ENCODE results near the gene SLC13A4. TPM values are rescaled to one million over a fixed set of nuclear protein-coding genes. Genes with fewer than 3 reads are reported as not detected.
"Not testable (repeated sequence)": the region's sequence is repeated elsewhere in the genome, so short reads cannot be mapped to it uniquely, and the experiment has no call there.

Gene SLC13A4
- total RNA-seq, 1 donor from 2014 or later: not detected

DNA sequence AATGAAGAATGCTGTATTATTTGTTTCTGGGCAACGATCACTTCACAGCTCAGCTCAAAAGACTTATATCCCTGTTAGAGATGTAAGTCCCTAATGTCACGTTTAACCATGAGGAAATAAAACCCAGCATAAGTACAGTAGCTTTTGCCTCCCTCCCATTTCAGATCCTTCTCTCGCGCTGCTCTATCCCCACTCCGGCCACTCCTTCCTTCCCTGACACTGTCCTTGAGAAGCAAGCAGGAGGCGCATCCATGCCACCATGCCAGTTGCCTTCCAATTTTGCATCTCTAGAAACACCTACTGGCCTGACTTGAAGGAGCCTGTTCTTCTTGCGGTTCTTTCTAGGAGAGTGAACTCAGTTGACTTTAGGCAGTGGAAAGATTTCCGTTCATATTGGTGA is 19.4 kb upstream of the SLC13A4 start:
- no peak for DNase-seq

DNA sequence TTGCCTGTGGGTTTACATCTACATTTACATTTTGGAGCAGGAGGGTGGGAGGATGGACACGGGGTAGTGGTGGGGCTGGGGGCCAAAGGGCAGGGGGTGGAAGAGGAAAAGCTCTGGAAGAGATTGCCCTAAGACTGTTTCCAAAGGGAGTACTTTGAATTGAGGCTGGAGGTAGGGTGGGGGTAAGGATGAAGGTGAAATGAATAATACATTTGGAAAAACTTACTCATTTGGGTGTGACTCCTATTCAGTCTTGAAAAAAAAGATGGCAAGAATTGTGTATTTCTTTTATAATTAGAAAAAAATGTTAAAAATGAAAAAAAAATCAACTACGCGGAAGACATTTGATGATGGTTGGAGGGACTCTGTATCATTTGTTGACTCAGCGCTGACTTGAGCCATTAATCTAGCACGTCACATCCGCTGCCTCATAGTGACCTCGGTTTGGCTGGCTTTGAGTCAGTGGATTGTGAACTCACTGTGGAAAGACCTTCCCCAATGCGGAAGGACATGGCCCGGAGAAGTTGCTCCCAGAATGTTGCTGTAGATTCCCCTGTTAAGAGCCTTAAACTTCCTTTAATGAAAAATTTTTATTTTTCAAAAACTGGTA is 17.8 kb upstream of the SLC13A4 start:
- peak; percentile 73 for DNase-seq

DNA sequence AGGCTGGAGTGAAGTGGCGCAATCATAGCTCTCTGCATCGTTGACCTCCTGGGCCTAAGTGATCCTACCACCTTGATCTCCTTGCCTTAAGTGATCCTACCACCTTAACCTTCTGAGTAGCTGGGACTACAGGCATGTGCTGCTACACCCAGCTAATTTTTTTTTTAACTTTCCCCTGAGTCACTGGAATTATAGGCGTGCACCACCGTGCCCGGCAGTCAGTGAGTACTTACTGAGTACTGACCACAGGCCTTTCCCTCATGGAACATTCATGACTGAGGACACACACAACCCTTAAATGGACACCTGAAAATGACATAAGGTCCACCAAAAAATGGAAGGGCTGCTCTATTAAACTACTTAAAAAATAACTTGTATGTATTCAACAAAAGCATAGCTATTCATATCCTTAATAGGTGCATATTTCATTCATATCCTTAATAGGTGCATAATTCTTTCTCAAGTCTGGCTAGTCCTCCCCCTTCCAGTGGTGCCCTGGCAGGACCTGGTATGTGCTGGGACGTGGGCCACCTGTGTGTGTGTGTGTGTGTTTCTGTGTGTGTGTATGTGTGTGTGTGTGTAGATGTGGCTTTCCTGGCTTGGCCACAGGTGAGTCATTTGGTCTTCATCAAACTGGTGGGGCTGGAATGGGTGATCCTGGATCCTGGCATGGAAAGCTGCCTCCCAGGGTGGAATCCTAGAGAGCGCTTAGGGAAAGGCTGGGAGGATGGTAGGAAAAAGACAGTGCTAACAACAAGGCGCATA is 17.1 kb upstream of the SLC13A4 start:
- no peak for DNase-seq

DNA sequence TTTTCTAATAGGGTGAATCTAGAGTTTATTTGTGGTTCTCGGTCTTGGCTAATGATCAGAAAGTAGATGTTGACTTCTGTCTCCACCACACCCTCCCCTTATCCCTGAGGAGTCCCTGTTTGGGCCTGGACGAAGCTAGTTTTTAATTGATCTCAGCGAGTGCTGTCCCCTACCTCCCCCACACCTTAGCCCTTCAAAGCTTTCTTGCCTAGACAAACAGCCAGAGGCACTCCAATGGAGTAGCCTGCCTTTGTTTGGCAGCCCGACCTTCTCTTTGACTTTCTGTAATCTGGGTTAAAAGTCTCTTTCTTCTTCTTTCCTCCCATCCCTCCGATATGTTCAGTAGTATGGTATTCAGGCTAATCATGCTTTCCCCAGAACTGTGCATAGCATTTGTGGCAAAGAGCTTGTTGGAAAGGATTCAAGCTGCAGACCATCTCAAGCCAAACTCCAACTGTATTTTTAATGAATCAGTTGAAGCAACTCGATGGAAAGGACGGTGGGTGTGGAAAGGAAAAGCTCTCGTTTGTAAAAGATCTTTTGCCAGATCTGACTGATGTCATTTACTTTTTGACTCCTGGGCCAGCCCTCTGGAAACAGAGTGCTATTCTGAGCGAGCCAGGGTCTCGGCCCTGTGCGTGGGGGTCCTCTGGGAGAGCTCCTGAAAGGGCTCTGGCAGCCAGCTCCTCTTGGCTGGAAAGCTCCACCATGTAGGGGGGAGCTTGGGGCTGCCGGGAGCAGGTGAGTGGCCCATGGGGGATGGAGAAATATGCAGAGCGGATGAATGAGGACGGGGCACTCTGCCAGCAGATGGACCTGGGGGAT is 16.1 kb upstream of the SLC13A4 start:
- DNase-seq: no peak

DNA sequence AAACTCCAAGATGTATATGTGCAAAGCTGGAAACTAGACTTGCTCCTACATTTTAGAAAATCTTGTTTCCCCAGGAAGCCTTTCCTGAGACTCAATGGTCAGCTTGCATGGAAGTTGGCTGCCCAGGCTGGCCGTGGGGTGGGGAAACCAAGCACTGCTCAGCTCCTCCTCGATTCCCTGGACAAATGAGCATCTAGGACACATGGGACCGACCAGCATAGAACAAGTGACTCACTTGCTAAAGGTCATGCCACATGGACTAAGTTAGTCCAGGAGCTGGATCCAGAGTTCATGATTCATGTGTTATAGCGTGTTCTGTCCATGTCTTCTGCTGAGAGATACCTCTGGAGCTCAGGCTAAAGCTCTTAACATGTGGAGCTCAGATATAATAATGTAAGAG is 14.4 kb upstream of the SLC13A4 start:
- DNase-seq: no peak

DNA sequence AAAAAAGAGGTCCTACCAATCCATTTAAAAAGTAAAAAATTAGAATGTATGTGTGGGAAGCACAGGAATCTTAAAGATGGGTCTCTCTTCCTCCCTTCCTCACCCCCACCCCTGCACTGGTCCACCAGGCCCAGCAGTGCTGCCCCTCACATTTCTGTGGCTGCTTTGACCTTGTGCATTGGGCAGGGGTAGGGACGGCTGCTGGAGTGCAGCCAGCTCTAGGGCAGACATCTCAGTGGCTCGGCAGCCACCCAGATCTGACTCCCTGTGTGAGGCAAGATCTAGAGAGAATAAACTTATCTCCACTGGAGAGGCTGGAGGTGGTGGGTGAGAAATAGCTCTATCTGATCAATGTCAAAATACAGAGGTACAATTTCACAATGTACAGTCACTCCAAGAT is 13.9 kb upstream of the SLC13A4 start:
- DNase-seq: no peak

DNA sequence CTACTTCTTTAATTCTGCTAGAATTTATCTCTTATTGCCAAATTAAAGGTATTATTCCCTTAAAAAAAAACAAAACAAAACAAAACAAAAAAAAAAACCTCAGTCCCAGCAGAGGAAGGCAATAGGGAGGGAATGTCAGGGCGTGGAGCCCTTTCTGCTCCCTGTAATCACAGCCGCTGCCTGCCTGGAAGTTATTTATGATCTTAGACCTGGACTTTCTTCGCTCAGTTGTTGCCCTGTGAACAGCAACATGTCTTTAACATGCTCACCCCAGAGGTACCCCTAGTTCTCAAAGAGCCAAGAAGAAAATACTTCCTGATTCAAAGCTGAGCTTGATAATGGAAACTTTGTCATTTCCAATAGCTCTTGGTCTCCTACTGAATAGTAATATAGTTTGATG is 12.9 kb upstream of the SLC13A4 start:
- DNase-seq: no peak

DNA sequence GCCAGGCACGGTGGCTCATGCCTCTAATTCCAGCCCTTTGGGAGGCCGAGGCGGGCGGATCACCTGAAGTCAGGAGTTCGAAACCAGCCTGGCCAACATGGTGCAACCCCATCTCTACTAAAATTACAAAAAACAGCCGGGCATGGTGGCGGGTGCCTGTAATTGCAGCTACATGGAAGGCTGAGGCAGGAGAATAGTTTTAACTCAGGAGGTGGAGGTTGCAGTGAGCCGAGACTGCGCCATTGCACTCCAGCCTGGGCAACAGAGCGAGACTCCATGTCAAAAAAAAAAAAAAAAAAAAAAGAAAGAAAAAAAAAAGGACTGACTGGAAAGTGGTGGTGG is 9.3 kb upstream of the SLC13A4 start:
- DNase-seq: not testable (repeated sequence)

DNA sequence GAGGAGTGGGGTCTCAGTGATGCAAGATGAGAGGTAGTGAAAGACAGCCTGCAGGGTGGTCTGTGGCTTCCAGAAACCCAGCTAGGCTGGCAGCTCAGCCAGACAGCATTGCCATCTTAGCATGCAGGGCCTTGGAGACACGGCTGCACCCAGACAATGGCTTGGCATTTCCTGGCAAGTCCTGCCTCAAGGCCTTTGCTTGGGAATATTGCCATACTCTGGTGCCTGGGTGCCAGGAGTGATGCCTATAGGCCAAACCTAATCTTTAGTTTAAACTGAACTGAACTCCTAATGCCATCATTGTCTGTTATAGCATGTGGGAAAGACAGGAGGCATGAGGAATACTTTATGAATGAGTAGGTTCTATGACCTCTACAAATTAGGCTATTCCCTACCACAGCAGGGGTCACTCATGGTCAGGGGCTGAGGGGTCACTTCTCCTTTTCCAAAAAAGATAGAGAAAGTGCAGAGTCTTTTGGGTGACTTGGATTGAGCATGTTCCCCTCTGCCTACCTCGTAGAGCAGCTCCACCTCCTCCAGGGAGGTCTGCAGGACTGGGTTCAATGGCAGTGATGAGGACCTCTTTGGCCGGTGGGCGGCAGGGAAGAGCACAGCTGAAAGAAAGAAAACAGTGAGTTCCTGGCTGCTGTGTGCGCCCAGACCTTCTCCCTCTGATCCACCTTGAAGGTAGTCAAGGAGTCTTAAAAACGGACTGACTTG is 8.8 kb upstream of the SLC13A4 start:
- DNase-seq: no peak

DNA sequence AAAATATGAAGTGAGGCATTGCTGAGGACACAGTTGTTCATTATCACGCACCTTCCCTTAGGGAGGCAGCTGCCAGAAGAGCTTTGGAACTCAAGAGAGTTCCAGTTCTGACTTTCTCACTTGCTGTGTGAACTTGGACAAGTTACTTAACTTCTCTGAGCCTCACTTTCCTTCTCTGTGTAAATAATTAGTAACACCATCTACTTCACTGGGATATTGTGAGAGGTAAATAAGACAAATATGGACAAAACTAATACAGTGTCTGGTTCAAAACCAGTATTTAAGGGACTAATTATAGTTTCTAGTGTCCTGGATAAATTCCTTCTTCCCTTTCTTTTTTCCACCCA is 6.3 kb upstream of the SLC13A4 start:
- no peak for DNase-seq

DNA sequence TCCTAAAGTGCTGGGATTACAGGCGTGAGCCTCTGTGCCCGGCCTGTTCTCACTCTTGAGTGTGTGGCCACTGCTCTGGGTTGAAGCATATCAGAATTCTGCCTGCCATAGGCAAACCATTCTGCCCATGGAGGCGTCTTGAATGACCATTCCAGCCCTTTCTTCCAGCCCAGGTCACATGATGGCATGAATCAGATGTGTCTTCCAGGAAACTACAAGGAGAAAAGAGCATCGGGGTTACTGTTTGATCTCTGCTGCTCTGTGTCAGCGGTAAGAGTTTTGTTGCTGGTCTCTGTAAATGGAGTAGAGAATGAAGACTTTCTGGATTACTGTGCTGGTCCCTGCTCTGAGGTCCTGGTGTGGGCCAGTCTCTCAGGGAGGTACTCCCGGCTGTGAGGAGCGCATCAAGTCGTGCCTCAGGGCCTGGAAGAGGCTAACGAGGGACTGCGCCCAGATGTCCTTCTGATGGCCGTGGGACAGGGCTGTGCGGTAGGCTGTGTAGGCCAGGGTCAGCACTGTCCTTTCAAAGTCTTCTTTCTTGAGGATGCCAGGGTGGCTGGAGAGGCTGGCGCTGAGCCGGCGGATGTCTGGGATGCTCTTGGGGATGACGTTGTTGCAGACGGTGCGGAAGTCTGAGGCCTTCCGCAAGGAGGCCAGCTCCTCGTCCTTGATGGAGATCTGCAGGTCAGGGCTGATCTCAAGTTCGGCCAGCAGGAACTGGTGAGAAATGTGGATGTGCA is 5.8 kb upstream of the SLC13A4 start:
- DNase-seq: no peak

DNA sequence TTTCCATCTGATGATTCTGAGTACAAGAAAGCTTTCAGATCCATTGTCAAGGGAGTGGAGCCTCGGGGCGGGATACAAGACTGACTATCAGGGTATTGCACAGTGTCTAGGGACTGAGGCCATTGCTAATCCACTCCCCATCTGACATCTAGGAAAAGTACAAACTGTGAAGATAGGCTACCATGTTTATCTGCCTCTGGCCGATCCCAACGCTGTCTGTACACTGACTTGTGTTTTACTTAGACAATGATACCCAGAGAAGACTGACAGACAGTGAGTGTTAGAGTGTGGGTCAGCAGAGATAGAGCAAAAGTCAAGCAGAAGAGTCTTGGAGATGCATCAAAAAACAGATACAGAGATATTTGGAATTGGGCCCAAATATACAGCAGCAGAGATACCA is 3.1 kb upstream of the SLC13A4 start:
- DNase-seq: no peak

DNA sequence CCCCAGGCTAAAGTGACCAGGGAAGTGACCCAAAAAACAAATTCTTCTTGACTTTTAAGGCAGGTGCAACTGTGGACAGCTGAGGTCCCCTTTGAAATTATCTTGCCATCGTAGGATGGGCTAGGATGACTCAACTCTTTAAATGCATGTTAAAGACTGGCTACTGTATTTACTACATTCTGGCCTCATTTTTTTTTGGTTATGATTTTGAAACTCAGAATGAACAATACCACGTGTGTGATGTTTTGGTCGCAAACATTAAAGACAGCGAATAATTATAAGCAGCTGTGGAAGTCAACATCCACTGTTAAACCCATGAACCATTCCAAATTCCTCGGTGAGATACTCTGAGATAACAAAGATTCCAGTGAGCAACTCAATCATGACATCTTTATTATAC is 1.2 kb upstream of the SLC13A4 start:
- DNase-seq: no peak

DNA sequence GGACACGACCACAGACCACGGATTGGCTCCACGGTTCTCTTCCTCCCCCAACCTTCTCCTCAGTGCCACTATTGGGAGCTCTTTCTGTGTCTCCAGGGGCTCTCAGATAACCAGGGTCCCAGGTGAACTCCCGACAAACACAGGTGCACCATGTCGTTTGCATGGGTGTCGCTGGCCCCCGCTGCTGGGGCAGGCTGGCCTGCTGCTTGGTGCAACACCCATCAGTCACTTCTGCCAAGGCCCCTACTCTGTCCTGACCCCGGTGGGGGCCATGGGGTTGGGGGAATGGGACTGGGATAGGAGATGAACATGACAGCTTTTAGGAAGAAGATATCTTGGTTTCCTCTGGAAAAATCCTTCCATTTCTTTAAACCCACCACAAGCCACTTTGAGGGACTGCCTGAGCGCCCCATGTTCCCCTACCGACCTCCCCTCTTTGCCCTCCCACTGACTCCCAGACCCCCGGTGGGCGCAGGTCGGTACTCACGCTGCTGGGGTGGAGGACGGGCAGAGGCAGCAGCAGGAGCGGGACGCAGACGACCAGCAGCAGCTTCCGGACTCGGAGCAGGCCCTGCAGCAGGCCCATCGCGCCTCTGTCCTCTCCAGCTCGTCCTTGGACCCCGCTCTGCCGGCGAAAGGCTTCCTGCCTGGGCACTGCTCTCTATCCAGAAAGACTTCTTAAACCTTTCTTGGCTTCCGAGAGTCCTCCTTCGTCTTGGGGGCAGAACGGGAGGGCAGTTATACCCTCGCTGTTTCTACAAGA is 894 bp downstream of the SLC13A4 start:
- DNase-seq: no peak

DNA sequence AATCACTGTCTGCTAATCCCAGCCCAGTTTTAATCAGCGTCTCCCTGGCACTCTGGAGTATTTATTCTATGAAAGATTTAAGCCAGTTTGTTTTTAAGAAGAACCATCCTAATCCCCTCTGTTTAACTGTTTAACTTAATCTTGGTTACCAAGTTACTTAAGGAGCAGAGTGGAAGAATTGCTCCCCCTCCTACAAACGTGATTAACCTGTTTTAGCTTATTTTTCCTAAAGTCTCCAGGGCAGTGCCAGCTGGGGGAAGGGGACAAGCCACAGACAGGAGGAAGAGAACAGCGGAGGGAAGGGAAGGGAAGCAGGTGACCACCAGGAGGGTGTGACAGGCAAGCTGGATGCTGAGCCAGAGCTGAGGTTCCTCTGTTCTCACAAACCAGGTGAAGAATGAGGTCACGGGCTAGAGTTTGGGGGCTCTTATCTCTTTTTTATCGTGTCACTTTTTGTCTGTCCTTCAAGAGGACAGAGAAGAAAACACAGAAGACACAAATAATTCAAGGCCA is 1.7 kb downstream of the SLC13A4 start:
- DNase-seq: no peak

DNA sequence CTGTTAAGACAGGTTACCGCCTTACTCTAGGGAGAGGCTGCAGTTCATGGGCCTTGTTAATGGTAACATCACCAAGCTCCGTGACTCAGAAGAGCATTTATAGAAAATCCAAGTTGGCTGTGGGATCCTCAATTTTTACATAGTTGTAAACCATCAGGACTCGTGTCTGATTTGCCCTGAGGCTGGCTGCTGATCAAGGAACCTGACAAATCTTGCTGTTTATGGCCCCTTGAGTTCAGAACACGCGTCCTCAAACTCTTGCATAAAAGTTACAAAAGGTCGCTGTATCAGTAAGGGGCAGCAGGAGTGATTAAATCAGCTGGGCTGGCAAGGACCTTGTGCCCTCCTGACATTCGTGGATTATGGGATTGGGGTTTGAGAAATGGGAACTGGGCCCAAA is 4.6 kb downstream of the SLC13A4 start:
- DNase-seq: no peak

DNA sequence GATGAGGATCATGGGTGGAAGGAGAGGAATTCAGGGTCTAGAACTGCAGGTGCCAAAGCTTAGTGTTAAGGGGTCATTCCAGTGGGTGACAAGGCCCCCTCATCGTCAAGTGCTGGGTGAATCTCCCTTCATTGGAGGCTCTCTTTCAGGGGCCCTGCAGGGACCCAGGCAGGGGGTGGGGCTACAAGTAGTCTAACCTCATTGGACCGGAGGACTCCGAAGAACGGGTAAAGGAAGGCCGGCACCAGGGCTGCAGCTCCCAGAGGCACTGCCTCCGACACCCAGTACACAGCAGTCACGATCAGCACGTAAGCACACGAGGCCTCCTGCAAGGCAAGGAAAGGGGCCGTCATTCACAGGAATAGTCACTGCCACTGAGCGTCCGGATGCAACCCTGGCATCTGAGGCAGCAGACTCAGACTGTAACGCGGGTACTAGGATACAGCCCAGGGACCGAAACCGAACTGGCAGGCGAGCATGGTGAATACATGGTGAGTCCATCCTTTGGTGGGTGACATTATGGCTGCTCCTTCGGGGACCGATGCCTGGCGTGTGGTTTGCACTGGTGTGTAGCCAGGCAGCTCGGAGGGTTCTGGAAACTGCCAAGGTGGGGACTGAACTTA is 6.7 kb downstream of the SLC13A4 start:
- no peak for DNase-seq

DNA sequence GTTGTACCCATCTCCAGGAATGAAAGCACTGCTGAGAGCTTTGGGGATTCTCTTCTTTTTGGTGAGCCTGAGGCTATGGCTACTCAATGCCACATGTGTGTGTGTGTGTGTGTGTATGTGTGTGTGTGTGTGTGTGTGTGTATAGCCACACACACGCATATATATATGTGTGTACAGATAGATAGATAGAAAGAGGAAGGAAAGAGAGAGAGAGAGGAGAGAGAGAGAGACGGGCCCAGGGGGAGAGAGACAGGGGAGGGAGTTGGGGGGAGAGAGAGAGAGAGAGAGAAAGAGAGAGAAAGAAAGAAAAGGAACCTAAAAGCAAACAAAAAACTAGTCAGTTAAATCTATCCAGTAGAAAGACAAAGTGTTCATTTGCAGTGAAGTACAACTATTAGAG is 8.3 kb downstream of the SLC13A4 start:
- DNase-seq: no peak

DNA sequence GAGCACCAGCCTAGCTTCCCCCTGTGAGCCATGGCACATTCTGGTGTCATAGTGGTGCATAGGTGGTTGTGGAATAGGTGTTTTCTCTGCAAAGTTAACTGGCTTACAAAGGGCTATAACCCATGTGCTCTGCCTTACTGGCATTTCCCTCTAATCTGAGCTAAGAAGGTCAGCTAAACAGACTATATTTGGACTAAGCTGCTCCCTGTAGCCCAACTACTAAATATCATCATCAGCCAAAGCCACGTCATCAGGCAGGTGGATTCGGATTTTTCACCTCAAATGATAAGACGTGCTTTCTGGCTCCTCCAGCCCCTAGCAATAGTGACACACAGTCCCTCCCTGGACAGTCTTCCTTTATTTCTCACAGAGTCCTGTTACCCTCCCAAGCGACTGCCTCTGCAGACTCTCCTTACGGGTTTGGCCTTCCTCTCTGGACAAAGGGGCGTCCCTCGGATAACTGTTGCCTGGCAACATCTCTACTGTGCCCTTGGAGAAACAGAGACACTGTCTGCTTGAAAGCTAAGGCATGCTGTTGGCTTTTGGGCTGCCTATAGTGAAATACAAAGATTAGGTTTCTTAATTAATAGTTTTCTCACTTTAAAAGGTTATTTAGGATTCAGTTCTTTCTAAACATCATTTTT is 9.1 kb downstream of the SLC13A4 start:
- no peak for DNase-seq

DNA sequence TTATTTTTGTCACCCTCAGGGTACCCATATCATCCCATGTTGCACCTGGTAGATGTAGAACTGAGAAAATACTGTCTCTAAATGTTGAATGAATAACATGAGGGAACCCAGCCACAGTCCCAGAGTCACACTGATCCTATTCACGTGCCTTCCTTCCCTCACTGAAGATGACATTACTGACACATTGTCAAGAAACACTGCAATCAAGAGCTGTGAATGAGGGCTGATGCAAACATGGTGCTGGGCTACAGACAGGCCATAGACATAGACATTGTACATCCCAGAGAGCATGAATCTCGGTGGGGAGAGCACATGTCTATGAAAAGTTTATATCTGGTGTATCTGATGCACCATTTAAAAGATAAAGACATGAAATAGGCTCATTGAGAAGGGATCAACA is 9.8 kb downstream of the SLC13A4 start:
- DNase-seq: no peak

DNA sequence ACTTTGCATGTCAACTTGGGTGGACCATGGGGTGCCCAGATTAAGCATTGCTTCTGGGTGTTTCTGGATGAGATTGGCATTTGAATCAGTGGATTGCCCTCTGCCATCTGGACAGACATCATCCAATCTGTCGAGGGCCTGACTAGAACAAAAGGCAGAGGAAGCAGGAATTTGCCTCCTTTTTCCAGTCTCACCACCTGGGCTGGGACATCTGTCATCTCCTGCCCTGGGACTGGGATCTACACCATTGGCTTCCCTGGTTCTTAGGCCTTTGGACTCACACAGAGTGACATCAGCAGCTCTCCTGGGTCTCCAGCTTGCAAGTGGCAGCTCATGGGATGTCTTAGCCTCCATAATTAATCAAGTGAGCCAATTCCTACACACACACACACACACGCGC is 10.3 kb downstream of the SLC13A4 start:
- DNase-seq: no peak
